ENCODE measurements around the gene RNF220.

DNA sequence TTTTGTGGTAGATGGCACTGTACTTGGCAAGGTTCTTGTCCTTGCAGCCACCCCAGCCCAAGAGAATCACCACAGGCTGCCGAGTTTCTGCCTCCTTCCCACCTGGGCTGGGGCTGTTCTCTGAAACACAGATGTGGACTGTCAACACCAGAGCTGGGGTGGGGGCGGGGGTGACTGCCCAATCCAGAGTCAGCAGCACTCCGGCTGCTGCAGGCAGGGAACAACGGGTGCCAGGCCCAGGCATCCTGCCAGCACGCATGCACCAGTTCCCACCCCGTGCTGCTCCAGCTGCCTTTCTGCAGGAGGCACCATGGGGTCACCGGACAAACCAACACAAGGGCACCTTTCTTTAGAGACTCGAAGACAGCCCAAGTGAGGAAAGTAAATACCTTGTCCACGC is 255.1 kb downstream of the RNF220 start:
- TF ChIP-seq POLR2AphosphoS5 (IDR thresholded peaks at IDR 0.05) (no peak), POLR2A (IDR thresholded peaks at IDR 0.05) (no peak)
- TF ChIP-seq, protein P1, sequence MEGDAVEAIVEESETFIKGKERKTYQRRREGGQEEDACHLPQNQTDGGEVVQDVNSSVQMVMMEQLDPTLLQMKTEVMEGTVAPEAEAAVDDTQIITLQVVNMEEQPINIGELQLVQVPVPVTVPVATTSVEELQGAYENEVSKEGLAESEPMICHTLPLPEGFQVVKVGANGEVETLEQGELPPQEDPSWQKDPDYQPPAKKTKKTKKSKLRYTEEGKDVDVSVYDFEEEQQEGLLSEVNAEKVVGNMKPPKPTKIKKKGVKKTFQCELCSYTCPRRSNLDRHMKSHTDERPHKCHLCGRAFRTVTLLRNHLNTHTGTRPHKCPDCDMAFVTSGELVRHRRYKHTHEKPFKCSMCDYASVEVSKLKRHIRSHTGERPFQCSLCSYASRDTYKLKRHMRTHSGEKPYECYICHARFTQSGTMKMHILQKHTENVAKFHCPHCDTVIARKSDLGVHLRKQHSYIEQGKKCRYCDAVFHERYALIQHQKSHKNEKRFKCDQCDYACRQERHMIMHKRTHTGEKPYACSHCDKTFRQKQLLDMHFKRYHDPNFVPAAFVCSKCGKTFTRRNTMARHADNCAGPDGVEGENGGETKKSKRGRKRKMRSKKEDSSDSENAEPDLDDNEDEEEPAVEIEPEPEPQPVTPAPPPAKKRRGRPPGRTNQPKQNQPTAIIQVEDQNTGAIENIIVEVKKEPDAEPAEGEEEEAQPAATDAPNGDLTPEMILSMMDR (IDR thresholded peaks at IDR 0.05): no peak
